A549 (cell line): ENCODE measurements around the gene ESPNL.

Experiments used
- EP300 ChIP-seq, 2 experiments: fragments of >200 bp; sonication (Bioruptor Twin); formaldehyde crosslinking; IDR thresholded peaks; 2 replicates in 1 of 2; 3 replicates in 1 of 2; pipeline ENCODE4 v1.6.1; 2016 to 2017
- MYC ChIP-seq: IDR thresholded peaks from 2 replicates; pipeline ENCODE4 v1.6.1; 2012; ENCODE audit warnings: mild to moderate bottlenecking, inconsistent platforms, low read length, improper control_type of control experiment, borderline replicate concordance
- POLR2A ChIP-seq: IDR thresholded peaks from 2 replicates; pipeline ENCODE4 v1.6.1; 2012; ENCODE audit warnings: mild to moderate bottlenecking, low read length

- TF ChIP-seq EP300 (IDR thresholded peaks at IDR 0.05) (no peak), POLR2A (no peak), MYC (no peak)
These were observed 23.9 kb downstream of the ESPNL start for GRCh38 chr2:238123991-238124470.
